HG02610 (cell line): ENCODE measurements around the gene MYLK4.

Experiments used
- ATAC-seq: cut with Tn5 transposase; IDR thresholded peaks from one replicate; pipeline ENCODE4 v1.9.1; 2021; ENCODE audit warnings: mild to moderate bottlenecking, moderate library complexity; ENCODE audit not compliant: unreplicated experiment

Gene MYLK4

DNA sequence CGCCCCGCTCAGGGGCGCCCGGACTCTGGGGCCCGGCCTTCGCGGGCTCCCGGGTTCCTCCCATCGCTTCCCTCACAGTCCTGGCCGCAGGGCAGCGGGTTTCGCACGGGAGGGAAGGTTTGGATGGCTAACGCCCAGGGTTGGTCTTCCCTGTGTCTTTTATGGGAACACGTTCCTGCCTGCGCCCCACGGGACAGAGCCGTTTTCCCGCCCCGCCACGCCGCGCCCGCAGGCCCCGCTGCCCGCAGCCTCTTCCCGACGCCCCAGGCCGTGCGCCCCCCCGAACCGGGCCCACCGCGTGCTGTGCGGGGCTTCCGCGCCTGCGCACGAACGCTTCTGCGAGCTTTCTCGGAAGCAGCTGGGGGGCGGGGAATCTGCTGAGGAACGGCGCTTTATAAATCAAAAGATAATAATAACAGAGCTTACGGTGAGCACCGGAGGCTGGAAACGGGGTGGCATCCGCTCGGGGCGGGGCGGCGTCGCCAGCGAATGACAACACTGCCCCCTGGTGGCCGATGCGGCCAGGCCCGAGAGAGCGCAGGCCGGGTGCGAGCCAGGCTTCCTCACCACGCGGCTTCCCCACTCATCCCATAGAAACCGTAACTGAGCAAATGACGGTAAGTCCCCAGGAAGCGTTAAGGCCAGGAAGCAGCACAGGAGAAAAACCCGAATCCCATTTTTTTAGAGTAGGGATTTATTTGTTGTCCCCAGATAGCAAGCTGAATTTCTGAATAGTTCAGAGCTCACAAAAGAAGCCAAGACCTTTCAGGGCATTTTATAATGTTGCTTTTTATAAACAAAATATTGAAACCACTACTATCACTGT, 116.4 kb downstream of the MYLK4 start:
- peak; percentile 82 for ATAC-seq

DNA sequence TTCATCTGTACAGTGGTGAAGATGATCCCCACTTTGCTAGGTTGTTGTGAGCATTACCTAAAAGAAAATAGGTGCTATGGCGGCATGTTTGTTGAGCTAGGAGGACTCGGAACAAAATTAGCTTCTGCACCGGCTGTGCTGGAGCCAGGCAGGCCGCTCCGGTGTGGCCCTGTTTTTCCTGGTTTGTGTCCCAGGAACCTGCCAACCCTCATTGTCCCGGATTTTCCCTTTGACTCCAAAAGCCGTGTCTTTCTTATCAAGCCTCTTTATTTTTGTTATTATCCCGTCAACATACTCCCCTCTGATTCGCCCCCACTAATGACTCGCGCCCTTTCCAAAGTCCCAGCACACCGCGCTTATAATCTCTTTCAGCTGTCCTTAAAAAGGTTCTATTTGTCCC, 117.0 kb downstream of the MYLK4 start:
- no peak for ATAC-seq

DNA sequence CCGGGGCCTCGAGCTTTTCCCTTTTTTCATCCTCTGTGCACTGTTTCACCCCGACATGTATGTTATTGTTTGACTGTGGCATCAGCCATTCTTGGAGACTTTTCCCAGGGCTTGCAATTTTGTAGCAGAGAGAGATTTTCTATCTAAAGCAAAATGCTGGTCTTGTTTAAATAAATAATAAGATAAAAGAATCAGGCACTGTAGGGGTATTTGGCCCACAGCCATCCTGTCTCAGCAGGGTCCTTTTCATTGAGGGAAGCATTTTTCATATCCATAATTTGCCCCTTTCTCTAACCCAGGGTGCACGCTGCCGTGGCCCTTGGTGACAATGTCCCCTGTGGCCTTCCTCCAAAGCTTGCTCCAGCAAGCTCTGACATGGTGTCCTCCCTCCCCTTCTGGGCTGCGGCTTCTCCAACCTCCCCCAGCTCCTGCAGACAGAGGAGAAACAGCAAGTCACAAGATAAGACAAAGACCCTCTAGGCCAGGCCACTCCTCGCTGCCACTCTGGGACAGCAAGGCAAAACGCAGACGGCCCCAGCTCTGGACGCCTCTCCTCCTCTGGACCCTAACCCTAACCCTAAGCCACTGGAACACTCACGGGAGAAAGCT, 117.6 kb downstream of the MYLK4 start:
- ATAC-seq, result no peak

DNA sequence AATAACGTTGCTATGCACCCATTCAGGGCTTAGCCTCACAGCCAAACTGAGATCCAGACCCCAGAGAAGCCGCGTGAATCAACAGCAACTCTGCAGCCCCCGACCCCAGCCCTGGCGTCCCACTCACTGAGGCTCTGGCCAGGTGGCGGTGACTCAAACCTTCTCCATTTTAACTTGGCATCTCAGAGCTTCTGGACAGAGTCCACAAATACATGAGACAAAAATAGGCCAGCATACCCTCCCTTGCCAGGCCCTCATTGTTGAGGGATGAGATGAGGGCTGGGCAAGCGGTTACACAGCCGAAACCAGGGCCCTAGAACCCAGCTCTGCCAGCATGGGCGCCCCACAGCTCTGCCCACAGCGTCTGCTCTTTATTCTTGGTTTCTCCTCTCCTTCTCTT, 118.4 kb downstream of the MYLK4 start:
- ATAC-seq, result no peak

DNA sequence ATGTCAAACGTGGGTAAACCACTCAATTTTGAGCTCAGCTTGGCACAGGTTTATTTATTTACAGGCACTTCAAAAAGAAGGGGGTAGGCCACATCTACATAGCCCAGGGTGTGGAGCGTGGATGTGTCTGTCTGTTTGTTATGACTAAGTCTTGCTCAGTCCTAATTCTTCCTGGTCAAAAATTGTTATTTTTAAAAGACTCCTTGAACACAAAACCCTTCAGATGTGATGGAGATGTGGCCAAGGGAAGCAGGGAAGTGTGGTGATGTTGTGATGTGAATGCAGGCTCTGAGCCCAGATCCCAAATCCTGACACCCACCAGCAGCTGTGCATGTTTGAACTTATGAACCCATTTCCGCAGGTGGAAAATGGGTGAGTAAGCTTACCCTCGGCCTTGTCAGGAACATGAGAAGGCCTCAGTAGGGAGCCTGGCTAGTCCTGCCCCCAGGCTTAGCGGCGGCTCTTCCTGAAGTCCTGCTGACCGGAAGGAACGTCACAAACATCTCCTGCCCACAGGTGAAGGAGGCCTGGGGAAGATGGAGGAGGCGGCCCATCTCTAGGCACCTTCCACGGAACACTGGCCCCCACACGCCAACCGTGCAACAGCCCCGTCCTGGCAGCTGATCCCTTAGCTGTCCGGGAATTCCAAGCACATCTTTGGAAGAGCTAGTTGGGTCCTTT, 119.7 kb downstream of the MYLK4 start:
- ATAC-seq, result no peak

DNA sequence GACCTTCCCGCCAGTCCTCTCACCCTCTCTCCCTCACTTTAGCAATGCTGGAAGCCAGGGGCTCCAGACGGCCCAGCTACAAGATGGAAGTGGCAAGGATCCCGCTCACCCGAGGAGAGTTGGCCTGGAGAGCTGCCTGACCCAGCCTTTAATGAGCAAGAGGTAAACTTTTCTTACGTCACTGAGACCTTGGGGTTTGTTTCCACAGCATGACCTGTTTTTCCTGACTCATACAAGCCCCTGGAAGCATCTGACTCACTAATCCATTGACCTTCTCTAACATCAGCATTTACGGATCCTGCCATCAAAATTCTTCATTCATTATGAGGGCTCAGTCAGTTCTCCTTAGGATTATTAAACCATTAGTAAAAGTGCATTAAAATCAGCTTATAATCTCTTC, 120.4 kb downstream of the MYLK4 start:
- no peak for ATAC-seq

DNA sequence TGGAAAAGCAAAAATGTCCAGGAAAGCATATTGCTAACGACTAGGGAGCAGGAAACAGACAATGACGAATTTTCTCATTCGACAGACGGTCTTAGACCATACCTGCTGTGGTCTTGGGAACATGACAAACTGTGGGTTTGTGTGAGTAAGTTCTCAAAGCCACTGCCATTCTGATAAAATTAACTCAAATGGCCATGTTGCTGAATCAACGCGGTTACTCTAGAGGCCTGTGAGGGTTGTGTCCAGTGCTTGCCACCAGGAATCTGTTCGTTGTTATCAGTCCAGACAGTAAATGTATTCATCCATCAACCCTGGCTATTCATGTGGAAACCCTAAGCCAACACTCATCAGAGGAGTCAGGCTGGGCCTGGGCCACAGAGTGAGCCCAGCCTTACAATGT, 124.3 kb downstream of the MYLK4 start:
- ATAC-seq, result no peak

DNA sequence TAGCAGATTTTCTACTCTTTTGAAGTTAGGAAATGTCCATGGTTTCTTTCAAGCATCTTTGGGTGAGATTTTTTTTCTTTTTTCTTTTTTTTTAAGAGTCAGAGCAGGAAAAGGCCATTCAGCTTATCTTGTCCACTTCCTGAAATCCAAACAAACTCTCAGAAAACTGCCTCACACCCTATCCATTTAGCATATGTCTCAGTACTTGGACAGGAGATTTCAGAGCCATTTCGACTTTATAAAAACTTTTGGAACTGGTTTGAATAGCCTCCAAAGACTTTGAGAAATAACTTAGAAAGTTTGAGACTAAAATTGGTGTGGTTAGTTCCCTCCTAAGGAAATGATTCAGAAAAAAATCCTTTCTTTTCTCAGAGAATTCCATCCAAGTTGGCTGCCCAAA, 125.1 kb downstream of the MYLK4 start:
- ATAC-seq, result no peak

DNA sequence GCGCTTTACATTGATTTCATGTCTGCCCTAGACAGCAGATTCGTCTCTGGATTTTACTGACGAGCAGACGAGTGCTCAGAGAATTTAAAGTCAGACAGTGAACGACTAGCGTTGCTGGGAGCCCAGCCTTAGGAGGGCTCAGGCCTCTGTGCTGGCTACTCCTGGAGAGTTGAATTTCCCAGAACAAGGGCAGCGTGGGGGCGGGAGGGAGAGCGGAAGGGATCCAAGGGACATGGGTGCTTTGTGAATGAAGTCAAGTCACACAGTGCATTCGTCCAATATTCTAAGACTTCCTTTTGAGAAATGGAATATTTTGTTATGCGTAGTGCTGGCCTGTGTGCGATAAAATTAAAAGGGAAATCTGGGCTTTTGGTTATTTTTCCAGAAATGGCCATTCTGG, 126.5 kb downstream of the MYLK4 start:
- no peak for ATAC-seq

DNA sequence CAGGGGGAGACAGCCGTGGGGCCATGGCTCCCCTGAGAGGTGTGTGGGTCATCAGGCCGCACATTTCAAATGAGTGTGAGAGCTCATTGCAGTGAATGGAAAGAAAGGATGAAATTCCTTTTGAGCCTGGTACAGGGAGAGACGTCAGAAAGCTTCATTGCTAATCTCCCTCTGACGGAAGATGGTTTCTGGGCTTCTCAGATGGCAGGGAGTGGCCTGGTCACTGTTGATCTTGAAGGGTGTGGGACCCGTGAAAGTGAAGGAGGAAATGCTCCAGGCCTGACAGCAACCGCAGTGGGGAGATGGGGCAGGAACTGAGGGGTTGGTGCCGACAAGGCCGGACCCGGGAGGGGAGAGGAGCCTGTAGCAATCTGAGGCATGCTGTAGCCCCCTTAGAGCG, 127.4 kb downstream of the MYLK4 start:
- ATAC-seq, result no peak

DNA sequence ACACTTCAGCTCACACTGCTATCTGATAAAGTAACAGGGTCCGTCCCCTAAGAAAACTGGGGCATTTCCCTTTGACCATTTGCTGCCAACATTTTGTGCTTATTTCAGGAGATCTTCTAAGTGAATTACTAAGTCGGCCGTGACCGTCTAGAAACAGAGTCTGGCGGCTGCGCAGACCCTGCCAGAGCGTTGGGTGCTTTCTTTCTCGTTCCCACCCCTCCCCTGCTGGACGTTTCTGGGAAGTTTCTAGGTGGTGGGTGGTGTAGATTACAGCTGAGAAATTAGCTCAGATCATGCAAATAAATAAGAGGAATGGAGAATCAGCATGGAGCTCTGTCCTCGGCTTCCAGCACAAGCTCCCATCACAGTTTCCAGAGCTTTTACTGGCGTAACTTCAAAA, 128.1 kb downstream of the MYLK4 start:
- no peak for ATAC-seq

DNA sequence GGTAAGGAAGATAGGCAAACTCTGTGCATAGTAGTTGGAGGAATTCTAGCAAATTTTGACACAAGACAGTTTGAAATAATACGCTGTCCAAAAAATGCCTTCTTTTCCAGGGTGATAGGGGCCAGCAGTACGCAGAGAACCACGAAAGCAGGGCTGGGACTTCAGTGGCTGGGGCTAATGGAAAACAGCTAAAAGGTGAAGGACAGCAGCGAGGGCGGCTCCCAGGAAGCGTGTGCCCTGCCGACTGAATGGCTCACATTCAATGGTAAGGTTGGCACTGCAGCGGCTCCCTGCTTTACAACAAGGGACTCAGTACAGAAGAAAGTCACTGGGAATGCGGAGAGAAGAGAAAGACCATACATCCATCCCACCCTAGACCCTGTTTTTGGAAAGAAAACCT, 131.1 kb downstream of the MYLK4 start:
- ATAC-seq, result no peak

DNA sequence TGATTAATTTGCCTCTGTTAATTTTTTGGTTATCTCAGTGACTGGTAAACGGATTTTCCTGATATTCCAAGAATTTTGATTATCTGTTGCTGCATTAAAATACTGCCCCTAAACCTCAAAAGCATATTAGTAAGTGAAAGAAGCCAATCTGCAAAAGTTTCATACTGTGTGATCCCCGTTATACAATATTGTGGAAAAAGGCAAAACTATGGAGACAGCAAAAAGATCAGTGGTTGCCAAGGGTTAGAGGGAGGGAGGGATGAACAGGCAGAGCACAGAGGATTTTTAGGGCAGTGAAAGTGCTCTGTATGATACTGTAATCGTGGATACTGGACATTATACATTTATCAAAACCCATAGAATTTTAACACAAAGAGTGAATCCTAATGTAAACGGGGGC, 133.0 kb downstream of the MYLK4 start:
- ATAC-seq, result no peak

DNA sequence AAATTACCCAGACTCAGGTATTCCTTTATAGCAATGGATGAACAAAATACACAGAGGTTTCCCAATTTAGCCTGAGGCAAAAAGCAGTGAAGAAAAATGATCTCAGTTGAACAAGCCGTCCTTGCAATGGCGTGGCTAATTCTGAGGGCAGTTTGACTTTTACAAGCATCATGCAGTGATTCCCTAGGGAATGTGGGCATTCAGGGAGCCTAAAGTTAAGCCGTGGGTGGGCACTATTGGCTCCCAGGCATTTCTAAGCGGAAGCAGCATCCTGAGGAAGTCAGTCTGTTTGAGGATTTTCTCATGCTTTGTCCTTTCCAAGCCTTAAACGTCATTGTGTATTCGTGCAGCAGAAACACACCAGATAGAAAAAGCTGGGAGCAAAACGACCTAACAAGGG, 133.9 kb downstream of the MYLK4 start:
- ATAC-seq, result no peak

DNA sequence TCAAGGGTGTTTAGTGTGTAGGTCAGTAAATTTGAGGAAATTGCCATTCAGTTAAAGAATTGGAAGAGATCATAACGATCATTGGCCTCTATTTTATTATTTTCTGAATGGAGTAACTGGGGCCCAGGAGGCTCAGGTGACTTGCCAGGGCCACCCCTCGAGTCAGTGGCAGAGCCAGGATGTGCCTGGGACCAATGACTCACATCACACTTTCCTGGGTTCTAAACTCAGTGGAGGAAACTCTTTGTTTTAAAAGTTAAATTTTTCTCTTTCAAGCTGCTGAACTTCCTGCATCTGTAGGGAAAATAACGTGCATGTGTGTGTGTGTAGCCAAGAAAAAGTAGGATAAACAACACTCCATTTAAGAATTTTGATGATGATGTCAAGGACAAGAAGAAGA, 135.5 kb downstream of the MYLK4 start:
- ATAC-seq, result no peak

DNA sequence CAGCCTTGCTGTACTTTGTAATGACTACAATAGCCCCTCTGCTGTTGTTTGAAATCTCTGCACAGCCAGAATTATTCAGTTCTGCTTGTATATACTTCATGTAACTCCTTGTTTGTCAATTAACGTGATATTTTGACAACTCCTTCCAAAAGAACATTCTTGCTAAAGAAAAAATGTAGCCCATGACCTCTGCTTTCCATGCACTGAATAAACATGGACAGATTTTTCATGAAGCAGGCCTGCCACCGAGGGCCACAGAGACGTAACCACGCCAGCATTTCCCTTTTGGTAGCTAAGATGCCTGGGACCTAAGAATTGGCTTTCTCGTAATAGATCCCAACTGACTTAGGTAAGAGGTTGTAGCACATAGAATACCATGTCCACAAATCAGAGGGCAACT, 135.9 kb downstream of the MYLK4 start:
- ATAC-seq, result no peak

DNA sequence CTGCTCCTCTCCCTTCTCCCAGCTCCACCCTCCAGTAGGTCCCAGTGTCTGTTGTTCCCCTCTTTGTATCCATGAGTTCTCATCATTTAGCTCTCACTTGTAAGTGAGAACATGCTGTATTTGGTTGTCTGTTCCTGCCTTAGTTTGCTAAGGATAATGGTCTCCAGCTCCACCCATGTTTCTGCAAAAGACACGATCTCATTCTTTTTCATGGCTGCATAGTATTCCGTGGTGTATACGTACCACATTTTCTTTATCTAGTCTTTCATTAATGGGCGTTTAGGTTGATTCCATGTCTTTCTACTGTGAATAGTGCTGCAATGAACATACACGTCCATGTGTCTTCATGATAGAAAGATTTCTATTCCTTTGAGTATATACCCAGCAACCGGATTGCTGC, 136.6 kb downstream of the MYLK4 start:
- ATAC-seq, result no peak
